Fibroblast of skin of right quadriceps (primary cell): ENCODE results near the gene SMARCAL1.

Experiments
- DNase-seq: peaks from one replicate; pipeline ENCODE4 v3.0.0-alpha.2; 2013

Gene SMARCAL1

GRCh38 chr2:216477283-216478035 is 65.2 kb downstream of the SMARCAL1 start:
- no peak for DNase-seq

DNA sequence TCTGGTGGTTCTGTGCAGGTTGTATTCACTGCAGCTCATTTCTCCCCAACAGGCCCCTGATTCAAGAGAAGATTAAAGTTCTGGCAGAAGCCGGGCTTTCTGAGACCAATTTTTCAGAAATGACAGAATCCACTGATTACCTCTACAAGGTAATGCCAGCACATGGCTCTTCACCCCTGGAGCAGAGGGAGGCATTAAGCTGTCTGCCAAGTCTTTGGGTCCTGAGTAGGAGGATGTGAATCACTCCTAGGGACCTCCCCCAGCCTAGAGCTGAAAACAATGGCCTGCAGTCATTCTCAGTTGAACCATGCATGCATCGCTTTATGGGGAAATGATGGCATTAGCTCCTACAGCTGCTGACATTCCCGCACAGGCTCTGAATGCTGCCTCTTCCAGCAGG is 65.9 kb downstream of the SMARCAL1 start:
- DNase-seq = peak; percentile 73

DNA sequence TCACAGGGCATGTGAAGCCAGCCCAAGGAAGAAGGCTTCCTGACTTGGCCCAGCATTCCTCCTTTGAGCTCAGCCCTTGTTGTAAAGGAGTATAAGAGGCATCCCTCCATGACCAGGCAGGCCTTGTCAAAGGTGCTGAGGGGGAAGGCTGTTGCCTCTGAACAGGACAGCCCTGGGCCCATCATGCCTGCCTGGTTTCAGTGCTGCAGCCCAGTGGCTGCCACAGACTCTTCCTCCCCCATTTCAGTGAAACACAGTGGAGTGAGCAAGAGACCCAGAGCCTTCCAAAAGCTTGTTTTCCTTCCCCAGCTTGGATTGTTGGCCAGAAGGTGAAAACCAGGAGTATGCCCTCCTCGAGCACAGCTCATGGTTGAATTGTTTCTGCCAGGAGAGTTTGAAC is 66.5 kb downstream of the SMARCAL1 start:
- no peak for DNase-seq

DNA sequence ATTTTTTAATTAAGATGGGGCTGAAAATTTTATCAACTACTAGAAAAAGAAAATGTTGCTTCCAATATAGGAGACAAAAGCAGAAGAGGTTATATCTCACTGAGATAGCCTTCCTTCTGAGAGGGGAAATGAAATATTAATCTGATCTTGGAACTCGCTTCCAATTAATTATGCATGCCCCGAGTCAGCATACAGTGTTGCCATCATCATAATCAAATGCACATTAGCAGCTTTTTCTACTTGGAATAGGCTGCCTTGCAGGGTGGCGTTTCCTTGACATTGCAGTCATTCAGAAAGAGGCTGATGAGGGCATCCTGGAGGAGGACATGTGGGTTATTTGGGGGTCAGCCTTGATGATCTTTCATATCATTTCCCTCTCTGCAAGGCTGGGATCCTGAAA is 67.9 kb downstream of the SMARCAL1 start:
- no peak for DNase-seq

GRCh38 chr2:216482640-216483039 is 70.4 kb downstream of the SMARCAL1 start:
- DNase-seq = no peak

DNA sequence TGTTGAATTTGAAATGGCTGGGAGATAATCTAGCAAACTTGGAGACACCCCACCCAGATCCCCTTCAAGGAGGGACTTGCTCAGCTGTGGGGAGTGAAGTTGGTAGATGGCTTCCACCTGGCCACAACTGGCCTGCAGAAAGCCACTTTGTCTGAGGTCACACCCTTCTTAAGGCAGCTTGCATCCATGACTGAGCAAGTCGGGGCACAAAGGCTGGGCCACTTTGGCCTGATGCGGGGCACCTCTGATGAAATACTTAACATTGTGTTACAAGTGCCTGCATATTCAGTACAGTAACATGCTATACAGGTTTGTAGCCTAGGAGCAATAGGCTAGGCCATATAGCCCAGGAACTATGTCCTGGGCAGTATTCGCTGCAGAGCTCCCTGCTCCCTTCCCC is 73.0 kb downstream of the SMARCAL1 start:
- no peak for DNase-seq

GRCh38 chr2:216485745-216486144 is 73.5 kb downstream of the SMARCAL1 start:
- DNase-seq = no peak

- DNase-seq = no peak
Measured at GRCh38 chr2:216486271-216486670, 74.0 kb downstream of the SMARCAL1 start.

GRCh38 chr2:216486708-216487107 is 74.4 kb downstream of the SMARCAL1 start:
- DNase-seq = no peak

GRCh38 chr2:216490061-216490460 is 77.8 kb downstream of the SMARCAL1 start:
- DNase-seq = peak; percentile 78

DNA sequence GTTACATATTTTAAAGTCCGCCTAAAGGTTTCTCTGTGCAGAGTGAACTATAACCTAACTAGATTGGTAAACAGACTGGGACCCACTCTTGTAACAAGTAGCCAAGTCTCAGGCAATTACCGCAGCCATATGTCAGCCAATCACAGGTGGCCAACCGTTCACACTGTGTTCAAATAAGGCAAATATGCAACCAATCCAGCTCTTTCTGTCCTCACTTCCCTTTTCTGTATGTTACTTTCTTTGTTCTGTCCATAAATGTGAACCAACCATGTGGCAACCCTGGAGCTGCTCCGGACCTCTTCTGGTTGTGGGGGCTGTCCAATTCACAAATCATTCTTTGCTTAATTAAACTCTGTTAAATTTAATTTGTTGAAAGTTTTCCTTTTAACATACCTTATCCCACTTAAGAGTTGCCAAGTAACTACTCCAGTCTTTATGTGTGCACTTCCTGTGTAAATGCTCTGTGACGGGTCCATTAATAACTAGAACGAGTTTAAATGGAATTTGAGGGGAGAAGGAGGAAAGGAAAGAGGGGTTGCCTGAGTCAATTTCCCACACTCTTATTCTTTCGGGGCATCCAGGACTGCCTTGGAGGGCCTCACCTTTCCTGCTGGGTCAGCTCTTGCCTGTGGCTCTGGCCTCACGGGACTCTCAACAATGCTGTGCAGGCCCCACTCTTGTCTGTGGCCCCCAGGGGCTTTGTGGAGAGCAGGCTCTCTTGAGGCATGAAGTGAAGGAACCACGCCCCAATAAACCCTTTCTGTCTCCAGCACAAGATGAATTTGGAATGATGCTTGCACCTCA is 79.7 kb downstream of the SMARCAL1 start:
- no peak for DNase-seq

DNA sequence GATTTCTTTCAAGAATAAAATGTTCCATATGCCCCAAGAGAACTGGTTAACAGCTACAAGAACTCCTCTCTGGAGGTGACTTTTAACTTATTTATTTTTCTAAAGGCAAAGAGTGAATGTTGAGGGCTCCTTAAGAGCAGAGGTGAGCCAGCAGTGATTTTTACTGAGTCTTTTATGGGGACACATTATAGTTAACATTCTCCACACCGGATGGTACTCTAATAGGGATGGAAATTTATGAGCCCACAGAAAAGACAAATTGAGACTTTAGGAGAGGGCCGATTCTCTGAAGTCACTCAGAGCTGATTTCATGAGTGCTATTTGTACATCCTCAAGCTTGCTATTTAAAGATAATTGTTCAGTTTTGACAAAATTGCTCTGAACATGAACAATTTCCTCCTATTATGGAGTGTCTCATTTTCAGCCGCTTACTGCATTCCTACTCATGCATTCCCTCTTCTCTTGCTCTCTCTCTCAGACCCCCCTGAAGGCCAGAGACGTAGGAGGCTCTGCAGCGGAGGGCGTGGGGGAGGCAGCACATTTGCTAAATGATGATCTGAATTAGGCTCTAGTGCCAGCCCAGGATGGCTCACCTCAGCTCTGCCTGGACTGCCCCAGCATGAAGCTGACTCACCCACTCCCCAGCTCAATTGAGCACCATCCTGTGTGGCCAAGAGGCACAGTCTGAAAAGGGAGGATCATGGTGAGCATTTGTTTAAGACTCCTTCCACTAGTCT is 80.5 kb downstream of the SMARCAL1 start:
- DNase-seq = peak; percentile 96

- DNase-seq = no peak
Measured at GRCh38 chr2:216493334-216493685, 81.0 kb downstream of the SMARCAL1 start.

GRCh38 chr2:216495656-216496055 is 83.4 kb downstream of the SMARCAL1 start:
- peak; percentile 68 for DNase-seq

GRCh38 chr2:216497382-216498069 is 85.2 kb downstream of the SMARCAL1 start:
- DNase-seq = no peak

GRCh38 chr2:216498070-216498378 is 85.7 kb downstream of the SMARCAL1 start:
- no peak for DNase-seq

DNA sequence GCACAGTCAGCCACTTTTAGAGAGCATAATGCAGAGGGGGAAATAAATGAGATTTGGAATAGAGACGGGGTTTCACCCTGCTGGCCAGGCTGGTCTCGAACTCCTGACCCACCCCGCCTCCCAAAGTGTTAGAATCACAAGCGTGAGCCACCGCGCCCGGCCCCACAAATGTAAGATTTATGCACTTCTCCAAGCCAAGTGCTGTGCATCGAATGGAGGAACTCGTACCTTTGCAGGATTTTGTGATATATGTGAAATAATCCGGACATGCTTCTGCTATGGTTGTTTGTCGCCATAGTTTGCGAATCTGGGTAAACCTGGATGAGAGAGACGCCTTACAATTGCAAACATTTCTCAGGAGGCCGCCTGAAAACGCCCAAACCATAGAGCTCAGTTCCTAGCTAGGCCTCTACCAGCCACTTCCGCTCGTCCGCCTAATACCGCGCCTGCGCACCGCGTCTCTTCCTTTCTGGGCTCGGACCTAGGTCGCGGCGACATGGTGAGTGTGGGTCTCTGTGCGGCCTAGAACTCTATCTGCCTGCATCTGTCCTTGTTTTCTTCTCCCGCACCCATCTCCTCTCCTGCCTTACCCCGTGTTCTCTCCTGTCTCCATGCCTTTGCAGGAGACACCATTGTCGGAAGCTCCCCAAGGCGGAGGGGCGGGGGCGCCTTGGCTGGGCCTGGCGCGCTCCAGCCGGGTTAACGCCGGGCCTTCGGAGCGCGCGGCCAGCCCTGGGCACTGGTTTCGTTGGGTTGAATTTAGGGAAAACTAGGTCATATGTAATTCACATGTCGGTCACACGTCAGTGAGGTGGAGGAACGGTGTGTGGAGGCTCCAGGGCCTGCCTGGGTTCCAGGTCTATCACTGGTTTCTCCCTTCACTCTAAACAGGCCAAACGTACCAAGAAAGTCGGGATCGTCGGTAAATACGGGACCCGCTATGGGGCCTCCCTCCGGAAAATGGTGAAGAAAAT is 86.4 kb downstream of the SMARCAL1 start, which contains the start of gene RPL37A:
Gene RPL37A, plus strand, starts transcription at position 466 of the 974 bp plus-strand sequence. Its CDS starts 31 bp downstream, at position 497.
- peak; percentile 96 for DNase-seq

DNA sequence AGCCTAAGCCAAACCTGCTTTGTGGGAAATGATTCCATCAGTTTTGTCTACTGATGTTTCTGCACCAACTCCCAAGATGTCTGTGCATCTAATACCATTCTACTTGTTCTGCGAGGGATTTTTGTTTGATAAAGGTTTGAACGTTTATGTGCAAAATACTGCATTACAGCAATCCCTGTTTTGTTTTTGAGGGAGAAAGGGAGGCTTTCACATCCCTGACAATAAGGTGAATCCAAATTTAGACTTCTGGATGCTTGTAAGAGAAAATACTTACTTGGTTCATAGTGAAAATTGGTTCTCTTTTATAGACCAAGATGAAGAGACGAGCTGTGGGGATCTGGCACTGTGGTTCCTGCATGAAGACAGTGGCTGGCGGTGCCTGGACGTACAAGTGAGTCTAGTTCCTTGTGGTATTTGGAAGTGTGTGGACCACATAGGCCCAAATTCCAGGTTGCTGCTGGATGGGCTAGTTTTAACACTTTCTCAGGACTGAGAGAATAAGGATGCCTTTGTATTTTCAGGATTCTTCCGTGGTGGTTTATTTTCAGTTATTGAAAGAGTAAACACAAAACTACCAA is 87.4 kb downstream of the SMARCAL1 start:
- no peak for DNase-seq

DNA sequence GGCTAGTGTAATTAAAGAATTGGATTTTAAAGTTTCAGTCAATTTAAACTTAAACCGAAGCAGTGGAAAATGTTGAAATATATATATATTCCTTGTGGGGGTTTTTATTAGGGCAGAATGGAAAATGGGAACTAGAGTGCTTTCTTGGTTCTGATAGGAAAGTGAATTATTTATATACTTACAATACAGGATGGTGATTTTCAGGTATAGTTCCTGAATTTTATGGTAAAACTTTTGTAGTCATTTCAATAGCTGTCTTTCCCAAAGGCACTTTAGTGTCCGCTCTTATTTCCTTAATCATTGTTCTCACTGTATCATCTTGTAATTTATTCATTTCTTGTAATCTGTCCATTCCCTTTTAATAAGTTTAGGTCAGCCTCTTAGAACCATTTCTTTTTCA is 88.3 kb downstream of the SMARCAL1 start:
- DNase-seq = no peak

GRCh38 chr2:216501854-216502253 is 89.6 kb downstream of the SMARCAL1 start:
- no peak for DNase-seq

DNA sequence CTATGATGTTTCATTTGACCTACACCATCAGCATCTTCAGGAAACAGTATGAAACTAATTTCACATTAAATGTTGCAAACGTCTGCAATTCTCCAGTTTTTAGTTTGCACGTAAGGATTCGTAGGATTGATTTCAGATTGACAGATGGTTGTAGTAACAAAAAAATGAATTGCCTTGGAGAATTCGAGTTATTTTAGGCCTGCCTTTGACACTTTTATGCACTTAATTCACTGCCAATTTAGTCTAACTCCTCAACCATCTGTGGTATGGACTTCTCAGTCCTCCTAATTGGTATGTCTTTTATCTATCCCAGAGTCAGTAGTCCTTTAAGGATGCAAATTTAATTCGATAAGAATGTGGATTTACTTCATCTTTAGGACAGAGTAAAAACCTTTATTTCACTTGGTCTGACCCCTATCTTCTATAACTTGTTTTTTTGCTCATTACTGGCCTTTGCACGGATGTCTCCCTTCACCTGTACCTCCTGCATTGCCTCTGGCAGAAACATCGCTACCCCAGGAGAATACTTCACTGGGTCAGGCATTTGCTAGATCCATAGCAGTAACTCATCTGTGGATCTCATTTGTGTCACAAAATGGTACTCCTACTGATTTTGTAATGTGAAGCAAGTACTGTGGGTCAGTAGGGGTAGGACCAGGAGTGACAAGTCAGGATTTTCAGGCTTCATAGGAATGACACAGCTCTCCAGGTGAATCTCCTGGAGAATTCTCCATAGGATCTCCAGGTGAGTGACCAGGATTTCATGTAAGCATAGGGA is 90.3 kb downstream of the SMARCAL1 start:
- DNase-seq = no peak
